Measurements from ENCODE around the gene MAP6. TPM values are rescaled to one million over a fixed set of nuclear protein-coding genes. Genes with fewer than 3 reads are reported as not detected.

MAP6 gene
- total and polyA plus RNA-seq, 12 donors: 1.2 to 9.1 (median 5.8) TPM

DNA sequence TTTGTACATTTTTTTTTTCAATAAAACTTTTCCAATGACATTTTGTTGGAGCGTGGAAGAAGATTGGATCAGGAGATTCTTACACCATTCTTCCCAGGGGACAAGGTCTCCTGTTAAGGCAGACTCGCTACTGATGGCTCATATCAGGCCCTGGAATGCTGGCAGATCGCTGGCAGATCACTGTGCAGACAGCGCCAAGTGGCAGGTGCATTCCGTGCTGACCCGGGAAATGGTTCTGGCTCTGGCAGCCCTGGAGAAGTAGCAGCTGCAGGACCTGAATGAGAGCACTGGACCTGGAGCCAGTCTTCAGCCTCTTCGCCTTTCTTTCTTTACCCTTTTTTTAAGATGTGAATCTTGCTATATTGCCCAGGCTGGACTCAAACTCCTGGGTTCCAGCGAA is 96.1 kb downstream of the MAP6 start:
- TF ChIP-seq, protein P1, sequence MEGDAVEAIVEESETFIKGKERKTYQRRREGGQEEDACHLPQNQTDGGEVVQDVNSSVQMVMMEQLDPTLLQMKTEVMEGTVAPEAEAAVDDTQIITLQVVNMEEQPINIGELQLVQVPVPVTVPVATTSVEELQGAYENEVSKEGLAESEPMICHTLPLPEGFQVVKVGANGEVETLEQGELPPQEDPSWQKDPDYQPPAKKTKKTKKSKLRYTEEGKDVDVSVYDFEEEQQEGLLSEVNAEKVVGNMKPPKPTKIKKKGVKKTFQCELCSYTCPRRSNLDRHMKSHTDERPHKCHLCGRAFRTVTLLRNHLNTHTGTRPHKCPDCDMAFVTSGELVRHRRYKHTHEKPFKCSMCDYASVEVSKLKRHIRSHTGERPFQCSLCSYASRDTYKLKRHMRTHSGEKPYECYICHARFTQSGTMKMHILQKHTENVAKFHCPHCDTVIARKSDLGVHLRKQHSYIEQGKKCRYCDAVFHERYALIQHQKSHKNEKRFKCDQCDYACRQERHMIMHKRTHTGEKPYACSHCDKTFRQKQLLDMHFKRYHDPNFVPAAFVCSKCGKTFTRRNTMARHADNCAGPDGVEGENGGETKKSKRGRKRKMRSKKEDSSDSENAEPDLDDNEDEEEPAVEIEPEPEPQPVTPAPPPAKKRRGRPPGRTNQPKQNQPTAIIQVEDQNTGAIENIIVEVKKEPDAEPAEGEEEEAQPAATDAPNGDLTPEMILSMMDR (IDR thresholded peaks at IDR 0.05): no peak
- Histone ChIP-seq H3K27me3 (no peaks in the 10 kb centered on the region), H3K36me3 (peaks cover 5 to 70% (median 60%) of the 10 kb centered on the region in 9 donors), H3K4me1 (peaks cover 5 to 67% (median 43%) of the 10 kb centered on the region in 9 donors), H3K4me3 (no peak overlapping the region), H3K9me3 (no peaks in the 10 kb centered on the region), H3K27ac (peak overlapping the region in 7 of 10 donors; percentile 4 to 57 (median 25))
- ATAC-seq: no peak
- WGBS, 2 donors: 41 to 54% methylated on average over 8 of the region's 8 CpGs
- intact Hi-C loops (cut with DNase I): no loop called here
- DNase-seq: no peak

DNA sequence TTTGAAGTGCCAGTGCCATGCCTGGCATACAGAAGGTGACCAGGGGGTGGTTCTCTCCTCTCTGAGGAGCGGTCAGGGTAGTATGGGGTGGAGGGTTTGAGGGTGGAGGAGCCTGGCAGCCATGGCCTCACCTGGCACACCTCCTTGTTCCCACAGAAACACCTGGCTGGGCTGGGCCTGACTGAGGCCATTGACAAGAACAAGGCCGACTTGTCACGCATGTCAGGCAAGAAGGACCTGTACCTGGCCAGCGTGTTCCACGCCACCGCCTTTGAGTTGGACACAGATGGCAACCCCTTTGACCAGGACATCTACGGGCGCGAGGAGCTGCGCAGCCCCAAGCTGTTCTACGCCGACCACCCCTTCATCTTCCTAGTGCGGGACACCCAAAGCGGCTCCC is 97.2 kb downstream of the MAP6 start:
- intact Hi-C loops (cut with DNase I): no loop called here
- H3K27ac ChIP-seq: peak overlapping the region in 1 of 10 donors; percentile 57
- WGBS, 2 donors: 93 to 97% methylated on average over 14 of the region's 14 CpGs
- H3K27me3 ChIP-seq: no peaks in the 10 kb centered on the region
- no peak overlapping the region for H3K4me3 ChIP-seq
- peaks cover 9 to 69% (median 47%) of the 10 kb centered on the region in 9 donors for H3K4me1 ChIP-seq
- TF ChIP-seq, protein P1 (IDR thresholded peaks at IDR 0.05): no peak
- H3K9me3 ChIP-seq: no peaks in the 10 kb centered on the region
- DNase-seq (no peak), ATAC-seq (no peak)
- peaks cover 5 to 81% (median 71%) of the 10 kb centered on the region in 9 donors for H3K36me3 ChIP-seq

DNA sequence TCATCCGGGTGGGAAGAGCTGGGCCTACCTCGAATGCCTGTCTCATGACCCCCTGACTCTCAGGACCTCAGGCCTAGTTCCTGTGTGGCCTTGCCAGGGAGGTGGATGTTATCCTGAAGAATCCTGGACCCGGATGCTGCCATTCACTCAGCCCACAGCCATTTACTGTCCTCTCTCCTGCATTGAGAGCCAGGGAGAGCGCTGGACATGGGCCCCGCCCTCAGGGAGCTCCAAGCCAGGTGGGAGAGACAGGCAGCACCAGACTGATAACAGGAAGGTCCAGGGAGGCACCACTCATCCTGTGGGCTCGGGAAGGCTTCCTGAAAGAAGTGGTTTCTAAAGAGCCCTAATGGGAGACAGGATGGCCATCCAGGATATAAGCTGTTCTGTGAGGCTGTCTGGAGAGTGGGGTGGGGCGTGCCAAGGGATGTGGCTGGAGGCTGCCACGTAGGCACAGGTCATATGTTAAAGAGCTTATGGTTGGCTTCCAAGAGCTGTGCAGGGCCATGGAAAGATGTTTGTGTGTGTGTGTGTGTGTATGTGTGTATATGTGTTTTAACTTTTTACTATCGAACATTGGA is 98.2 kb downstream of the MAP6 start:
- H3K4me3 ChIP-seq: no peak overlapping the region
- TF ChIP-seq, protein P1 (IDR thresholded peaks at IDR 0.05): no peak
- WGBS, 2 donors: 54 to 60% methylated on average over 9 of the region's 9 CpGs
- no peak for ATAC-seq
- H3K36me3 ChIP-seq: peaks cover 10 to 90% (median 73%) of the 10 kb centered on the region in 9 donors
- H3K27me3 ChIP-seq: no peaks in the 10 kb centered on the region
- peak overlapping the region in 6 of 10 donors; percentile 10 to 41 (median 30) for H3K27ac ChIP-seq
- H3K9me3 ChIP-seq: no peaks in the 10 kb centered on the region
- no peak for DNase-seq
- H3K4me1 ChIP-seq: peaks cover 15 to 72% (median 52%) of the 10 kb centered on the region in 9 donors
- intact Hi-C loops (cut with DNase I): no loop called here

DNA sequence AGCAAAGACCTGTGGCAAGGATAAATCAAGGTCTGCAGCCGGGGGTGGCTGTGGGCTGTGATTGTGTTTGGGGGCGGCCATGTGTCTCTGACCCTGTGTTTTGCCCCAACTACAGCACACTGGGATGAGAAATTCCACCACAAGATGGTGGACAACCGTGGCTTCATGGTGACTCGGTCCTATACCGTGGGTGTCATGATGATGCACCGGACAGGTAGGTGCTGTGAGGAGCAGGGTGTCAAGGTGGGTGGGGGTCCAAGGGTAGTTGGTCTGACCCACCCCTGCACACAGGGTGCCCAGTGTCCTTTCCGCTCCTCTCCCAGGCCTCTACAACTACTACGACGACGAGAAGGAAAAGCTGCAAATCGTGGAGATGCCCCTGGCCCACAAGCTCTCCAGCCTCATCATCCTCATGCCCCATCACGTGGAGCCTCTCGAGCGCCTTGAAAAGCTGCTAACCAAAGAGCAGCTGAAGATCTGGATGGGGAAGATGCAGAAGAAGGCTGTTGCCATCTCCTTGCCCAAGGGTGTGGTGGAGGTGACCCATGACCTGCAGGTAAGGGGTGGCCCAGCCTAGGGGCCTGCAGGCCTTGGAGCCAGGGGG is 100.1 kb downstream of the MAP6 start:
- Histone ChIP-seq H3K4me1 (peaks cover 28 to 92% (median 71%) of the 10 kb centered on the region in 9 donors), H3K4me3 (no peak overlapping the region), H3K9me3 (no peaks in the 10 kb centered on the region), H3K27me3 (no peaks in the 10 kb centered on the region), H3K27ac (peak overlapping the region in 1 of 10 donors; percentile 44), H3K36me3 (peaks cover 10 to 87% (median 69%) of the 10 kb centered on the region in 9 donors)
- WGBS, 2 donors: 78 to 83% methylated on average over 14 of the region's 14 CpGs
- intact Hi-C loops (cut with DNase I): no loop called here
- DNase-seq (no peak), ATAC-seq (no peak)
- TF ChIP-seq, protein P1 (IDR thresholded peaks at IDR 0.05): no peak
